ENCODE data around the gene PYY.
"Not testable (repeated sequence)": the region's sequence is repeated elsewhere in the genome, so short reads cannot be mapped to it uniquely, and the experiment has no call there.

PYY gene

DNA sequence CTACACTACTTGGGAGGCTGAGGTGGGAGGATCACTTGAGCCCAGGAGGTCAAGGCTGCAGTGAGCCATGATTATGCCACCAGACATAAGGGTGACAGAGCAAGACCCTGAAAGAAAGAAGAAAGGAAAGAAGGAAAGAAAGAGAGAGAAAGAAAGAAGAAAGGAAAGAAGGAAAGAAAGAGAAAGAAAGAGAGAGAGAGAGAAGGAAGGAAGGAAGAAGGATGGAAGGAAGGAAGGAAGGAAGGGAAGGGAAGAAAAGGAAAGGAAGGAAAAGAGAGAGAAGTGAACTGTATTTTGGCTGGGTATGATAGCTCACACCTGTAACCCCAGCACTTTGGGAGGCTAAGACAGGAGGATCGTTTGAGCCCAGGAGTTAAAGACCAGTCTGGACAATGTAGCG is 24.3 kb upstream of the PYY start:
- no peak for DNase-seq

- DNase-seq = no peak
Observed at GRCh38 chr17:43976963-43977837, 23.5 kb upstream of the PYY start.

DNA sequence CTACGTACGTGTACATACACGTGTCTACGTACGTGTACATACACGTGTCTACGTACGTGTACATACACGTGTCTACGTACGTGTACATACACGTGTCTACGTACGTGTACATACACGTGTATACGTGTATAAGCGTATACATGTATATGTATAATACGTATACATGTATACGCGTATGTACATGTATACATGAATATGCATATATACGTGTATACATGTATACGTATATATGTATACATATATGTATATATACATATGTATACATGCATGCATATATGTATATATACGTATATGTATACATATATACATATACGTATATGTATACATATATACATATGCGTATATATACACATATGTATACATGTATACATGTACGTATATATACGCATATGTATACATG is 22.2 kb upstream of the PYY start:
- DNase-seq = no peak

DNA sequence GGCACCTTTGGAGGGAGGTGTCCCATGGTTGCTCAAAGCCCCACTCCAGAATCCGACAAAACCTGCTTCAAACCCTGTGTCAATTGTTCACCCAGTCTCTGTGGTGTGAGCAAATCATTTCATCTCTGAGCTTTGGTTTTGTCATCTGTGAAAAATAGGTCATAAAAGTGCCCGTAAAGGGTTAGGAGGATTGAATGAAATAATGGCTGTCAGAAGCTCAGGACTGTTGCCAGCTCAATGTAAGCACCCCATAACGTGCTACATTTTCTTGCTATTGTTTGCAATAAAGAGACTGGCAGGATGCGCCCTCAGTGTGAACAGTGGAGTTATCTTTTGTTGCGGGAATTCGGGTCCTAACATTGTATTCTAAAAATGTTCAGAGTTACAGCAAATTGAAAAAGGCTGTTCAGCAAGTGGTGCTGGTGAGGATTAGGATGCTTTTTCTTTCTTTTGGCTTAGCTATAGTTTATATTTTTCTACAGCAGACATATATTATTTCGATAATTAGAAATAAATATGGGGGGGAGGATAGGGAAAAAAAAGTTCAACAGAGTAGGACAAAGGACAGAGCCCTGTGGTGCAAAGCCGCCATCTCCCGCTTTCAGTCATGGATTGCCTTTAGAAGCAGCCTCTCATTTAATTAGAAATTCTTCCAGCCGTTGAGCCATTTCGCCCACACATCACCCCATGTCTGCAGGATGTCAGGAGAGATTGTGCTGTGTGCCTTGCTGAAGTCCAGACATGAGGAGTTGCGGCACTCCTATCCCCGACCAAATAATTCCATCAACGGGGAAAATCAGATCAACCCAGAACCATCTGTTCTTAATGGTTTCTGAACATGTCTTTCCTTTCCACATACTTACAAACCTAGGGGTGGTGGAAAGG is 20.9 kb upstream of the PYY start:
- no peak for DNase-seq

DNA sequence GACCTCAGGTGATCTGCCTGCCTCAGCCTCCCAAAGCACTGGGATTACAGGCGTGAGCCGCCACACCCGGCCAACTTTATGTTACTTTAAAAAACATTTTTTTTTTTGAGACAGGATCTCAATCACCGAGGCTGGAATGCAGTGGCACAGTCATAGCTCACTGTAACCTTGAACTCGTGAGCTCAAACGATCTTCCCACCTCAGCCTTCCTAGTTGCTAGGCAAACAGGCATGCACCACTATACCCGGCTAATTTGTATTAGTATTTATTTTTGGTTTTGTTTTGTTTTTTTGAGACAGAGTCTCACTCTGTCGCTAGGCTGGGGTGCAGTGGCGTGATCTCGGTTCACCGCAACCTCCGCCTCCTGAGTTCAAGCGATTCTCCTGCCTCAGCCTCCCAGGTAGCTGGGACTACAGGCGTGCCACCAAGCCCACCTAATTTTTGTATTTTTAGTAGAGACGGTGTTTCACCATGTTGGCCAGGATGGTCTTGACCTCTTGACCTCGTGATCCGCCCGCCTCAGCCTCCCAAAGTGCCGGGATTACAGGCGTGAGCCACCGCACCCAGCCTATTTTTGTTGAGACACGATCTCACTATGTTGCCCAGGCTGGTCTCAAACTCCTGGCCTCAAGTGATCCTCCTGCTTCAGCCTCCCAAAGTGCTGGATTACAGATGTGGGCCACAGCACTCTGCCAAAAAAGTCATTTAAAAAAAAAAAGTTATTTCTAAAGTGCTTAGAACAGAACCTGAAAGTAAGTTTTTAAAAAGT is 18.9 kb upstream of the PYY start:
- not testable (repeated sequence) for DNase-seq

- DNase-seq = not testable (repeated sequence)
Observed at GRCh38 chr17:43971436-43971835, 17.7 kb upstream of the PYY start.

DNA sequence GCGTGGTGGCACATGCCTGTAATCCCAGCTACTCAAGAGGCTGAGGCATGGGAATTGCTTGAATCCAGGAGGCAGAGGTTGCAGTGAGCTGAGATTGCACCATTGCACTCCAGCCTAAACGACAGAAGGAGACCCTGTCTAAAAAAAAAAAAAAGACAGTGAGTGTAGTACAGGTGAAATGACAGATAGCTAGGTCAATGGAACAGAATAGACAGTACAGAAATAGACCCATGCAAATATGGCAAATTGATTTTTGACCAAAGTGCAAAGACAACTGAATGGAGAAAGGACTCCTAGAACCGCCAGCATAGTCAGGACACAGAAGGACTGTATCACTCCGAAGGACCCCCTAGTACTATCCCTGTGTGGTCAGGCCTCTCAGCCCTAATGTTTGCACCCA is 16.6 kb upstream of the PYY start:
- DNase-seq = no peak

DNA sequence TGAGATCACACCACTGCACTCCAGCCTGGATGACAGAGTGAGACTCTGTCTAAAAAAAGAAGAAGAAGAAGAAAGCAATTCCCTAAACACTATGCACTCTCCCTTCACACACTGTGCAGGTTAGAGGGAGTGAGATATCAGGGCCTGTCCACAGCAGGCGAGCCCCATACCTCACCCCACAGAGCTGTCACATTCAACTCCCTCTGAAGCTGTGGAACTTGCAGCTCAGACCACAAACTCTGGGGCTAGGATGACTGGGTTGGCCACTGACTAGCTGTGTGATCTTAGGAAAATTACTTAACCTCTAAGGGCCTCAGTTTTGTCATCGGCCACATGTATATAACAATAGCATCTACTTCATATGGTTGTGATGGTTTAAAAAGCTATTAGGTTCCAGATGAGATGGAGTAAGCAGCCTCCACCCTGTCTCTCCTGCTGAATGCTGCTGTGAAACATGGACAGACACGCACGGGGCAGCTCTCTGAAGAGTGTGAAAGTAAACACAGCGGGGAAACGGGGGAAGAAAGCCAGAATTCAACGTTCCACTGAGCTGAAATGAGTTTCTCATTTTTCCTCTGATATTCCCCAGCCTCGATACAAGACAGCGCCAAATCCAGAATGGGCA is 13.6 kb upstream of the PYY start:
- no peak for DNase-seq

DNA sequence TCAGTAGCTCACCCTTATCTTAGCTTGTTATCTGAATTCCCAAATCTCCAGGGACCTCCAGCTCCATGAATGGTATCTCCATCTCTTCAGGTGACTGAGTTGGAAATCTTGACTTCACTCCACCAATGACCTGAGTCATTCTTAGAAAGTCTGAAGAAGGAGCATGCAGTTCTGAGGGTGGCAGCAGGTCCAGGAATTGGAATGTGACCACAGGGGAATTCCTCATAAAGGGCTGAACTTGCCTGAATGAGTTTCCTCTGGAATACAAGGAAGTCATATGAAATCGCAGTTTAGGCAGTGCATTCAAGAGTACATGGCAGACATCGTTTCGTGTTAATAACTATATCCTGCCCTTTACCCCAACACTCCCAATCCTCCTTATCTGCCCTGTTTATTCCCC is 12.5 kb upstream of the PYY start:
- DNase-seq = no peak

DNA sequence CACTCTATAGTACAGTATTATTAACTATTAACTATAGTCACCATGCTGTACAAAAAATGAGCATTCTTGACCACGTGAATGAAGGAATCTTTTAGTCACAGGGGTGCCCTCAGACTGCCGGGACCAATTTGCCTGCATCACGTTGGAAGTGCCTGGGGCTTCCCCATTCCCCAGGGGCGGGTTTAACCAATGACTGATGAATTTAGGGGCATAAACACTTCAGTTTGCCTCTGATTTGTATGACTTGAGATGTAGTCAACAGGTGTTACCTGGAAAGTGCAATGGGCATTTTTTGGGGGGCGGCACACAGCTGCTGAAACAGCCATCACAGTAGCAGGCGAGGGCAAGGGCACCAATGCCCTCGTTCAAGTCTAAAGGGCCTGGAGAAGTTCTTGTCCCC is 8.7 kb upstream of the PYY start:
- no peak for DNase-seq

DNA sequence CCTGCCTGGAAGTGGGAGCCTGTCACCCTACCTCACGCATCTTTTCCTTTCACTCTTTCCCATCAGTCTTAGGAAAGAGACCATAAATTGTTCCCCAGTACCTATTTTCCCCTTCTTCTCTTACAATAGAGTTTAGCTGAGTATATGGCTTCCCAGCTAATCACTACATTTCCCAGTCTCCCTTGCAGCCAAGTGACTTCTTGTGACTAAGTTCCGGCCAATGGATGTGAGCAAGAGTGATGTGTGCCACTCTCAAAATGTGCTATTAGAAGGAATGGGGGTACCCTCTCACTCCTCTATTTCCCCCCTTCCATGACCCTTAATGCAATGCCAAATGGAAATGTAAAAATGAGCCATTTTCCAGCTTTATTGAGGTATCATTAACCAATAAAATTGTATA is 8.2 kb upstream of the PYY start:
- no peak for DNase-seq

DNA sequence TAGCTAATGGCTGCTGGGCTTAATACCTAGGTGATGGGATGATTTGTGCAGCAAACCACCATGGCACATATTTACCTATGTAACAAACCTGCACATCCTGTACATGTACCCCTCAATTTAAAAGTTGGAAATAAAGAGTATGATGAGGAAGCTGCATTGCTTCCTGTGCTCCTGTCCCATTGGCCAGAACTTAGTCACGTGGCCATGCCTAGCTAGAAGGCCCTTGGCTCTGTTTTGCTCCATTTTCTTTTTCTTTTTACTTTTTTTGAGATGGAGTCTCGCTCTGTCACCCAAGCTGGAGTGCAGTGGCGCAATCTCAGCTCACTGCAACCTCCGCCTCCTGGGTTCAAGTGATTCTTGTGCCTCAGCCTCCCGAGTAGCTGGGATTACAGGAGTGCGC is 7.6 kb upstream of the PYY start:
- DNase-seq = not testable (repeated sequence)

DNA sequence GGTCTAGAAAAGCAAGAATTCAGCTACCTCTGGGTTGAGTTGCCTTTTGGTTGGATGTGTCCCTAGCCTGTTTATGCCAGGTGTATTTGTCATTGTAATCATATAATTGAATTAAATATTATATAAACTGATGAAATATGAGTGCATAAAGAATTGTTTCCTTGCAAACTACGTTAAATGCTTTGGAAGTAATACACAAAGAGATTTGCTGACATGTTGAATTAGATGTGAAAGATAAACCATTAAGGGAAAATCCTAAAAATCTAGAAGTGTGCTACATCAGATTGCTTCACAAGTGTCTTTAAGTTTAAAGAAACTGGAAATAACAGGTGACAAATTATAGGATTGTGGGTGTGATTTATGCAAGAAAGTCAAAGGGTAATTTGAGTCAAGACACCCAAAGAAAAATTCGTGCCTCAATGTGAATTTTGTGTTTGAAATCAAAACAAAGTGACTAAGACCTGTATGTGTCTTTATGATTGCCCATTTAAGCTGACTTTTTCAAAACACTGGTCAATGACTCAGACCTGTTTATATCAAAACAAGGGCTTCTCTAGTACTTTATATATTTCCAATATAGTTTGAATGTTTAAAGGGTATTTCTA is 5.1 kb upstream of the PYY start:
- no peak for DNase-seq

DNA sequence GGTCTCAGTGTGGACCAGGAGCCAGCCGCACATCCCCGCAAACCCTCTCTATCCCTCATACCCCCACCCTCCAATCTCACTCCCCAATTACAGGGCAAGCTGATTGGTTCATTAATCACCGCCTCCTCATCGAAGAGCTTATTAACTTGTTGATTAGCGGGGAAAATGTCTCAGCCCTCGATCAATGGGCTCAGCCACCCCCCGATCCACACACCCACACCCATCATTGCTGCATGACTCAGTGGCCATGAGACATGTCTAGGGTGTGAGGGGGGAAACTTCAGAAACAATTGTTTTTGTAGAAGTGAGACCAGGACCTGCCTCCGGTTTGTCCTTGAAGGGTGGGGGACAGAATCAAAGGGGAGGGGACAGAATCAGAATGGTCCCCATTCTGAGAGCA is 2.5 kb upstream of the PYY start:
- no peak for DNase-seq

DNA sequence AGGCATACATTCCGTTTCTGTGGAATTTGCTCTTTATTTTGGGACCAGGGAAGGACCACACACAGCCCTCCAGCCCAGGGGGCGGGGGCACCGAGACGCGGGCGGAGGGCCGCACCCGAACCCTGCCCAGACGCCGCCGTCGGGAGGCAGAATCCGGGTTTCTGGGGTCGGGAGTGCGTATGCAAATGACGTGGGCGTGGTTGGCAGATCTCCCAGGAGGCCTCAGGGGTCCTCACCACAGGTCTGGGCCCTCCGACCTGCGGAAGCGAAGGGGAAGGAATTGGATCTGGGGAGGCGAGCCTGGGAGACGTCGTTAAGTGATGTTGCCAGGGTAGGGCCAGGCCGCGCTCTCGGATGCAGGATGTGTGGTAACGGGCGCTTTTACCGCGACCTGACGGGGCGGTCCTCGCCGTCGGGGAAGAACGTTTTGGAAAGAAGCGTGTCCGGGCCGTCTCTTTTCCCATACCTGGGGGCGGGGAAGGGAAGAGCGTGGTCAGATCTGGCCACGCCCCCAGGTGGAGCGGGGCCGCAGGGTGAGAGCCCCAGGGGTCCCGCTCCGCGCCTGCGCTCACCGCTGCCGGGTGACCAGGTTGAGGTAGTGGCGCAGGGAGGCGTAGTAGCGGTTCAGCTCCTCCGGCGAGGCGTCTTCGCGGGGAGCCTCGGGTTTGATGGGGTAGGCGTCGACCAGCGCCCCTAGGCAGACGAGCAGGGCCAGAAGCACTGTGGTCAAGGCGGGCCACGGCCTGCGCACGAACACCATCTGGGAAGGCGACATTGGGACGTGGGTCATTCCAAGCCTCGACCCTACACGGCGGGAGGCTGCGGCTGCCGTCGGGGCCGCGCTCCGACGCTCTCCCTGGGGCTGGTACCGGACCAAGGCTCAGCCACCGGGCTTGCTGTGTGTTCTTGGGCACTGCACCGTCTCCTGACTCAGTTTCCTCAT is 745 bp downstream of the PYY start:
- no peak for DNase-seq

DNA sequence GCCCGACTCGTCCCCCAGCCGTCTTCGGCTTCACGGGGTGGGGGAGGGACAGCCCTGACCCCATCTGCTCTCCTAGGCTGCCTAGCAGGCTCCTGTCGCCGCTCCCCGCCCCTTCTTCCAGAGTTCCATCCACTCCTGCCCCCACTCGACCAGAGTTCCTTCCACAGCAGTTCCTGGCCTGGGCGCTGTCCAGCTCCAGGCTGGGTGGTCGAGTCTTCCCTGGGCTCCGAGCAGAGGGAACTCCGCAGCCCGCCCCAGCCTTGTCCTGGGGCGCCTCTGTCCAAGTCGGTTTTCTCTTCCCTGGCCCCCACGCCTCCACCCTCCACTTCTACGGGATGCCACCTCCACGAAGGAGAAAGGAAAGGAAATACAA is 1.4 kb downstream of the PYY start:
- DNase-seq = no peak

DNA sequence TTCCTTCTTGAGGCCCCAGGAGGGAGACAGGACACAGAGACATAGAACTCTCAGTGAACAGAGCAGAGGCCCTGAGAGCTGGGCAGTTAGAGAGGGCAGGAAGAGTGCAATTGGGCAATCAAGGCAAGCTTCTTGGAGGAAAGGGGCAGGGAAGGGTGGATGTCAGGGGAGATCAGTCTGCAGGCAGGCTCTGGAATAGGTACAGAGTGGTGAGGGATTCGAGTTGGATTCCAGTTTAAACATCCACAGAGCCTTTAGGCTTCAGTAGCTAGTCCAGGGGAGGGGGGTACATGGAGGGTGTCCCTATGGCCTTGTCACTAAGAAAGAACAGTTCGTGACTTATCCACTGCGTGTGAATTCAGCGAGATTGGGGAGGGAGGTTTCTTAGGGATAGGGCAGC is 2.0 kb downstream of the PYY start:
- DNase-seq = no peak

GRCh38 chr17:43950554-43950953 is 3.2 kb downstream of the PYY start:
- no peak for DNase-seq

DNA sequence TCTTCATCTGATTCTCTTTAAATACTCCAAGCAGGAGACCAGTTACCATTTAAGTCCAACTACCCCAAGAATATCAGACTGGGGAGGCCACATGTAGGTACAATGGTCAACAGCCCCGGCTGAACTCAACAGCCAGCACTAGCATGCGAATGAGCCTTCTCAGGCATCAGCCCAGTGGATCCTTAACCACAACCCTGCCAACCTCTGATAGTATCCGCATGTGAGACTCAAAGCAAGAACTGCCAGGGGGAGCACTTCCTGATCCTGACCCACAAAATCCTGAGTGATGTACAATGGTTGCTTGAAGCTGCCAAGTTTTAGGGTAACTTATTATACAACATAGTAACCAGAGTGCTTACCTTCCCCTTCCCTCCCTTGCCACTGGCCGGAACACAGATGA is 4.0 kb downstream of the PYY start:
- DNase-seq = no peak

DNA sequence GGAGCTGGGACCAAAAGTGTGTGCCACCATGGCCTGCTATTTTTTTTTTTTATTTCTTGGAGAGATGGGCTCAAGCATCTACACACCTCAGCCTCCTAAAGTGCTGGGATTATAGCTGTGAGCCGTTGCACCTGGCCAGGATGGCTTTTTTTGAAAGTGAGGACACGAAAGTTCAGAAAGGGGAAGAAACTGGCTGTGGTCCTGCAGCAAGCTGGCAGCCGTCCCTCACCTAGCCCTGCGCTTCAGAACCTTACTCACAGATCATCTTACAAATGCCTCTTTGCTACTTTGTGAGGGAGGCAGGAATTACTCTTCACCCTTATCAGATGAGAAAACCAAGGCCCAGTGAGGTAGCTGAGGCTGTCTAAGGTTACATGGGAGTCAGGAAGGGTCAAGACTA is 7.0 kb downstream of the PYY start:
- no peak for DNase-seq
